Fibroblast of lung (primary cell): ENCODE data around the gene RINL. TPM values are rescaled to one million over a fixed set of nuclear protein-coding genes. Genes with fewer than 3 reads are reported as not detected.

Source experiments
- DNase-seq, 2 donors: peaks; one replicate each; pipeline versions ENCODE4 v3.0.0 to v3.0.0-alpha.2; 2010; ENCODE audit warnings: low read depth in 2 of 2
- H2AFZ ChIP-seq: 2 replicates; pipeline ENCODE4 v1.5.1; 2012; ENCODE audit warnings: low read length, control low read depth, inconsistent platforms
- H3K27ac ChIP-seq: 2 replicates; pipeline ENCODE4 v1.5.1; 2011; ENCODE audit warnings: low read length, control low read depth; ENCODE audit not compliant: insufficient read depth
- H3K27me3 ChIP-seq: 2 replicates; pipeline ENCODE4 v1.5.1; 2011; ENCODE audit warnings: mild to moderate bottlenecking, low read length; ENCODE audit not compliant: control insufficient read depth, insufficient read depth
- H3K36me3 ChIP-seq: 2 replicates; pipeline ENCODE4 v1.5.1; 2011; ENCODE audit warnings: low read length; ENCODE audit not compliant: control insufficient read depth, insufficient read depth
- H3K4me1 ChIP-seq: 2 replicates; pipeline ENCODE4 v1.5.1; 2011; ENCODE audit warnings: low read length; ENCODE audit not compliant: control insufficient read depth, insufficient read depth; ENCODE audit errors: extremely low read depth
- H3K4me2 ChIP-seq: 2 replicates; pipeline ENCODE4 v1.5.1; 2011; ENCODE audit warnings: low read length, control low read depth; ENCODE audit not compliant: insufficient read depth; ENCODE audit errors: extremely low read depth
- H3K4me3 ChIP-seq, 4 experiments: fragments of 200-600 bp in 1 of 4; sonication (generic) in 1 of 4; replicated peaks in 1 of 4; 2 replicates each; pipeline ENCODE4 v1.5.1; 2011 to 2016; ENCODE audit warnings: low read length in 4 of 4, low read depth in 3 of 4, mild to moderate bottlenecking in 3 of 4, control low read depth in 2 of 4, inconsistent platforms in 1 of 4, mixed read lengths in 1 of 4; ENCODE audit not compliant: insufficient read depth in 1 of 4; ENCODE audit errors: control extremely low read depth in 1 of 4
- H3K79me2 ChIP-seq: 2 replicates; pipeline ENCODE4 v1.5.1; 2012; ENCODE audit warnings: mild to moderate bottlenecking, low read length, inconsistent platforms; ENCODE audit not compliant: control insufficient read depth, insufficient read depth
- H3K9ac ChIP-seq: 2 replicates; pipeline ENCODE4 v1.5.1; 2011; ENCODE audit warnings: mild to moderate bottlenecking, low read length, control low read depth; ENCODE audit not compliant: insufficient read depth
- H3K9me3 ChIP-seq: 2 replicates; pipeline ENCODE4 v1.5.1; 2012; ENCODE audit warnings: low read depth, low read length; ENCODE audit not compliant: control insufficient read depth, insufficient read depth
- H4K20me1 ChIP-seq: 2 replicates; pipeline ENCODE4 v1.5.1; 2011; ENCODE audit warnings: low read length; ENCODE audit not compliant: control insufficient read depth, insufficient read depth; ENCODE audit errors: extremely low read depth
- CTCF ChIP-seq, 2 donors: IDR thresholded peaks in 1 of 2; conservative IDR thresholded peaks in 1 of 2; 1 replicate in 1 of 2; 2 replicates in 1 of 2; pipeline ENCODE4 v1.5.1; 2011 to 2012; ENCODE audit warnings: low read length in 2 of 2, control low read depth in 1 of 2, inconsistent platforms in 1 of 2, low read depth in 1 of 2, mild to moderate bottlenecking in 1 of 2
- EZH2 ChIP-seq: IDR thresholded peaks from 2 replicates; pipeline ENCODE4 v1.5.1; 2012; ENCODE audit warnings: low read length, control low read depth, mild to moderate bottlenecking; ENCODE audit errors: missing control alignments
- polyA plus RNA-seq, 2 donors: library from polyadenylated mRNA; depleted of rRNA in 1 of 2; stranded (reverse) in 1 of 2; unstranded in 1 of 2; fragments of >200 nt; gene quantifications; 2 replicates each; pipeline ENCODE4 v1.2.1, GENCODE V29; 2011 to 2012; ENCODE audit warnings: missing spikeins in 1 of 2
- total RNA-seq: library from RNA; depleted of rRNA; stranded (reverse); fragments of >200 nt; gene quantifications from 2 replicates; pipeline ENCODE4 v1.2.1, GENCODE V29; 2014

Gene RINL
- total and polyA plus RNA-seq, 2 donors (not counting 1 experiment from before 2014, with no cell fraction given) = 0.59 to 3.5 TPM

- H3K36me3 ChIP-seq = no peaks in the 10 kb centered on the region
- H3K27ac ChIP-seq = no peak overlapping the region
- H3K9me3 ChIP-seq = no peaks in the 10 kb centered on the region
- H3K4me3 ChIP-seq = no peak overlapping the region
- no peak overlapping the region for H2AFZ ChIP-seq
- TF ChIP-seq EZH2 = no peak
- TF ChIP-seq CTCF (conservative IDR thresholded peaks at IDR 0.05 in 1 of 2, IDR thresholded peaks at IDR 0.05 in 1 of 2; ENCODE audit: low read depth in 1 of 2, low read length in 2 of 2) = no peak
- H3K9ac ChIP-seq = no peak overlapping the region
- H3K79me2 ChIP-seq = no peaks in the 10 kb centered on the region
- H4K20me1 ChIP-seq = no peaks in the 10 kb centered on the region
- no peaks in the 10 kb centered on the region for H3K4me1 ChIP-seq
- DNase-seq = no peak
- H3K27me3 ChIP-seq = peaks cover 3% of the 10 kb centered on the region
- H3K4me2 ChIP-seq = no peak overlapping the region
Observed at GRCh38 chr19:38912600-38913514, 34.8 kb upstream of the RINL start.

GRCh38 chr19:38911388-38912001, 33.4 kb upstream of the RINL start:
- H3K9me3 ChIP-seq = no peaks in the 10 kb centered on the region
- peaks cover 3% of the 10 kb centered on the region for H3K27me3 ChIP-seq
- H3K4me3 ChIP-seq = no peak overlapping the region
- H3K27ac ChIP-seq = no peak overlapping the region
- no peaks in the 10 kb centered on the region for H4K20me1 ChIP-seq
- peaks cover 2% of the 10 kb centered on the region for H3K36me3 ChIP-seq
- H3K79me2 ChIP-seq = no peaks in the 10 kb centered on the region
- H3K9ac ChIP-seq = no peak overlapping the region
- H3K4me2 ChIP-seq = no peak overlapping the region
- H2AFZ ChIP-seq = no peak overlapping the region
- TF ChIP-seq CTCF (conservative IDR thresholded peaks at IDR 0.05 in 1 of 2, IDR thresholded peaks at IDR 0.05 in 1 of 2; ENCODE audit: low read depth in 1 of 2, low read length in 2 of 2) (no peak), EZH2 (no peak)
- H3K4me1 ChIP-seq = no peaks in the 10 kb centered on the region
- no peak for DNase-seq

GRCh38 chr19:38910488-38910887, 32.4 kb upstream of the RINL start:
- Histone ChIP-seq H3K79me2 (no peaks in the 10 kb centered on the region), H3K27me3 (peaks cover 3% of the 10 kb centered on the region), H3K27ac (no peak overlapping the region), H2AFZ (no peak overlapping the region), H3K4me2 (no peak overlapping the region), H3K9ac (no peak overlapping the region), H3K4me3 (no peak overlapping the region), H3K9me3 (no peaks in the 10 kb centered on the region), H3K36me3 (peaks cover 2% of the 10 kb centered on the region), H4K20me1 (no peaks in the 10 kb centered on the region), H3K4me1 (no peaks in the 10 kb centered on the region)
- DNase-seq = no peak
- TF ChIP-seq EZH2 (no peak), CTCF (conservative IDR thresholded peaks at IDR 0.05 in 1 of 2, IDR thresholded peaks at IDR 0.05 in 1 of 2; ENCODE audit: low read depth in 1 of 2, low read length in 2 of 2) (no peak)
